NCI-H345 treated with DMSO at 0.1 percent for 48 hours (cell line): Measurements from ENCODE around the gene ATF2.
A peak's percentile ranks its signal among the peaks of the same experiment; 100 is the strongest.

Source experiments
- DNase-seq: peaks from one replicate; lab custom pipeline; 2025; ENCODE audit not compliant: unreplicated experiment; lab: John Stamatoyannopoulos, UW

ATF2 gene

DNA sequence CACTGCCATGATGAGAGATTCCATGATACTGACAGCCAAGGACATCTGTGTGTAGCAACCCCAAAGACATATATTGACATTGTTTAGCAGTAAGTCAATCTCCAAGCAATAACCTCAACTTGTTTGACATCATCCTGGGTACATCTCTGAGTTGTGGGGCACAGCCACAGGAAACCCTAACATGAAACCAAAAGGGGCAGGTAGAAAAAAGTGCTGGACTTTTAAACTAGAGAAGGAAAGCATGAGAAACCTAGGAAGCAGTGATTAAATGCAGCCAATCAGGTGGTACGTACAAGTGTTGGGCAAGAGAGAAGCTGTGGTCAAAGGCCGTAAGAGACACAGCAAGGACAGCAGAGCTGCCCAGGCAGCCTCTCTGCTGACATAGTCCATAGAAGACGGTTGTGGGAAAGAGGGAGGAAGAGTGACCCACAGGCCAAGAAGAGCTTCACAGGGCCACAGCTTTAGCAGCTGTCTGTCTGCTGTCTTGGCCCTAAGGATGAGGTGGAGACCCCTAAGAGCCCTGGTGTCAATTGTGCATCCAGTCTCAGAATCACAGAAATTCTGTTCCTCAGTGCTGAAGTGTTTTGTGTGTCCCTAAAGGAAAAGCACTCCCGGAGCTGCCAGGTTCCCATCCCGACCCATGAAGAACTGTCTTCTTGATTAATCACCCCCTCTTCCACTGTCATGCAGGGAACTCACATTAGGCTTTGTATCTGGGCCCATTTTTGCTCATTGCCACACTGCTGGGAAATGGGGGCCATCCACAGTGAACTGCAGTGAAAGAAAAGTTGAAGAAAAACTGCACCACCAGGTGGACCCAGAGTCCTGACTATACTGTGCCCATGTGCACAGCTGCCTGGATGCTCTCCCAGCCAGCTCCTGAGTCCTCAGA is 137.4 kb downstream of the ATF2 start:
- peak; percentile 12 for DNase-seq

DNA sequence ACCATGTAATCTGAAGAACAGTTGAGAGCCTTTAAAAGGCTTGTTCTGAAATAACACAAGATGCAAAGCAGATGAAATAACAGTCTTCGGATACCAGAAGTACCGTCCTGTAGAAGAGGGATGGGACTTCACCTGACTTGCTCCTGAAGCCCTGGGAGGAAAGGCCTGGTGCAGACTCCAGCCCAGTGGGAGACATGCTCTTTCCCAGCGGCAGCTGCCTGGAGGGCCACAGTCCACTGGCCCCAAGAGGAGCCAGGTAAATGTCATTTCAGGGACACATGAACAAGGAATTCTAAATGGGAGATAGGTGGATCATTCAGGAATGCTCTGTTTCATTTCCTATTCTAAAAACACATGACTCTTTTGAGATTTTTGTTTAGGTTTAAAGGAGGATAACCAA is 140.2 kb downstream of the ATF2 start:
- no peak for DNase-seq

- DNase-seq: no peak
These were observed 141.6 kb downstream of the ATF2 start for GRCh38 chr2:175026385-175026784.

DNA sequence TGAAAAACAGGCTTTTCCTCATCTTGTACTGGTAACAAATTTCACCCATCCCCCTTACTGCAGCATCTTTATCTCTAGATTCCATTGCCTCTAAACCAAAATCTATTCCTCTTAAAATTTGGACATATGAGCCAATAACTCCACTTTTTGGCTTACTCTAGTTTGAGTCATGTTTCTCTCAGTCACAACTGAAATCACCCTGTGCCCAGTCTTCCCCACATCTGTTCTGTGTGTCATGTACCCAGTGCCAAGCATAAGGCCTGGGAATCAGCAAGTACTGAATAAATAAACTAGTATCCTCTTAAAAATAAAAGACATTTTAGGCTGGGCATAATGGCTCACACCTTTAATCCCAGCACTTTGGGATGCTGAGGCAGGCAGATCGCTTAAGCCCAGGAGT is 142.1 kb downstream of the ATF2 start:
- DNase-seq: no peak

DNA sequence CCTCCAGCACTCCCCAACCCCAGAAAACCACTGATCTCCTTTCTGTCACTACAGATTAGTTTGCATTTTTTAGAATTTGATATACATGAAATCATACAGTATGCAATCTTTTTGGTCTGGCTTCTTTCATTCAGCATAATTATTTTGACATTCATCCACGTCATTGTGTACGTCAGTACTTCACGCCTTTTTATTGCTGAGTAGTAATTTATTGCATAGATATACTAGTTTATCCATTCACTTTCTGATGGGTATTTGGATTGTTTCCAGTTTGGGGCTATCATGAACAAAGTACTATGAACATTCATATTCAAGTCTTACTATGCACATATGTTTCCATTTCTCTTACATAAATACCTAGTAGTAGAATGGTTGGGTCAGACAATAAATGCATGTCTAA is 142.8 kb downstream of the ATF2 start:
- no peak for DNase-seq

DNA sequence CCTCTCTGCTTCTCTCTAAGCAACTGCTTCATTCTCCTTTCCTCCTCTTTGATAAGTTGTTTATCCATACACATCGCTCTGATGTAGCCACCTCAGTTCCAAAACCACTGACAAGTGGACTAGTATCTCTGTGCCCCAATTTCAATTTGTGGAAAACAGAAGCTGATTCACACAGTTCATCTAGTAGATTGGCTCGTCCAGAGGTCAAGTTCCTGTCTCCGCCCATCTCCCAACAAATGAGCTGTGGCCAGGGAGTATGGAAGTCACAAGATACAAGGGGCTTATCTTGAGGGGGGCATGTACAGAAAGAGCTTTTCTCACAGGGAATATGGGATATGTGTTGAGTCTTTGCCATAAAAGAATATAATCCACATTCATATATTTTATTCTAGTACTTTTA is 145.1 kb downstream of the ATF2 start:
- no peak for DNase-seq
